Choroid plexus epithelial cell (primary cell): Measurements from ENCODE around the gene OXER1.

Experiments used
- DNase-seq: peaks from one replicate; pipeline ENCODE4 v3.0.0-alpha.2; 2010; ENCODE audit warnings: low read depth
- H3K4me3 ChIP-seq: 2 replicates; pipeline ENCODE4 v1.5.1; 2011; ENCODE audit warnings: low read depth, mild to moderate bottlenecking, control low read depth, low read length, moderate library complexity
- CTCF ChIP-seq: conservative IDR thresholded peaks from 2 replicates; pipeline ENCODE4 v1.5.1; 2011; ENCODE audit warnings: low read depth, mild to moderate bottlenecking, control low read depth, inconsistent platforms, low read length, moderate library complexity

The OXER1 gene

GRCh38 chr2:42794271-42795046, 30.5 kb upstream of the OXER1 start:
- DNase-seq: peak; percentile 54
- H3K4me3 ChIP-seq: no peak overlapping the region
- TF ChIP-seq CTCF: peak; percentile 65

DNA sequence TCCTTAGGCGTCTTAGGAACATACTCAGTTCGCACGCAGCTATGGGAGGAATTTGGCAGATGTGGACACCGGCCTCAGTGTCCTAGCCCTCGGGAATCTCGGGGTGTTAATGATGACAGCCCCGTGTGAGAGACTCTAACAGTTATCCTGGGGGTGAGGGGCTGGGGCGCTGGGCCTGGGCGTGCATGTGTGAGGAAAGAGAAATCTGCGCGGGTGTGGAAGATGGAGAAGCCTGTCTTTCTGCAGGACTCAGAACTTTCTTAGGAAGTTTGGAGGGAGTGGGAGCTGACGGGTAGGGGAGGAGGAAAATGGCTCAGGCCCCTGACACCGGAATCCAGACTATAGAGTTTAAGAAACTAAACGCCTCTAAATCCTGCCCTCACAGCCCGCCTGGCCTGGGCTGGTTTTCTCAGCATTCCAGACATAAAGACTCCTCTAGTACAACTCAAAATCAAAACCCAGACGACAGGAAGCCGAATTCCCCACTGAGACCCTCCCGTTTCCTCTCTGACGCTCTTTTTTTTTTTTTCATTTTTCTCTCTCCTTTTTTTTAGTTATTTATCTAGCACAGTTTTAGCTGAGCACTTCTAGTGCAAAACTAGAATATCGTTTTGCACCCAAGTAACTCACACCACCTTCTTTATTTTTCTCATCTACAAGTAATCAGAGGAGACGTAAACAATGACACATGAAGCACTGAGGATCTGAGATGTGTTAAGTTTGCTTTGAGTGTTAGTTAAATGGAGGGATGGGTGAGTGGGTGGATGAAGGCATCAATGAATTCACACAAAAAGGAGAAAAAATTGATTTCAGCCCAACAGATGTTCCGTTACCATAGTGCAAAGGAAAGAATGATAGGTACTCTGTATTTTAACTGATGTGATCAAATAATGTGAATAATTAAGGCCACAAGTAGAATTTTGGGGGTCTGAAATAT, 29.7 kb upstream of the OXER1 start:
- peak overlapping the region; percentile 46 for H3K4me3 ChIP-seq
- DNase-seq: no peak
- no peak for TF ChIP-seq CTCF

DNA sequence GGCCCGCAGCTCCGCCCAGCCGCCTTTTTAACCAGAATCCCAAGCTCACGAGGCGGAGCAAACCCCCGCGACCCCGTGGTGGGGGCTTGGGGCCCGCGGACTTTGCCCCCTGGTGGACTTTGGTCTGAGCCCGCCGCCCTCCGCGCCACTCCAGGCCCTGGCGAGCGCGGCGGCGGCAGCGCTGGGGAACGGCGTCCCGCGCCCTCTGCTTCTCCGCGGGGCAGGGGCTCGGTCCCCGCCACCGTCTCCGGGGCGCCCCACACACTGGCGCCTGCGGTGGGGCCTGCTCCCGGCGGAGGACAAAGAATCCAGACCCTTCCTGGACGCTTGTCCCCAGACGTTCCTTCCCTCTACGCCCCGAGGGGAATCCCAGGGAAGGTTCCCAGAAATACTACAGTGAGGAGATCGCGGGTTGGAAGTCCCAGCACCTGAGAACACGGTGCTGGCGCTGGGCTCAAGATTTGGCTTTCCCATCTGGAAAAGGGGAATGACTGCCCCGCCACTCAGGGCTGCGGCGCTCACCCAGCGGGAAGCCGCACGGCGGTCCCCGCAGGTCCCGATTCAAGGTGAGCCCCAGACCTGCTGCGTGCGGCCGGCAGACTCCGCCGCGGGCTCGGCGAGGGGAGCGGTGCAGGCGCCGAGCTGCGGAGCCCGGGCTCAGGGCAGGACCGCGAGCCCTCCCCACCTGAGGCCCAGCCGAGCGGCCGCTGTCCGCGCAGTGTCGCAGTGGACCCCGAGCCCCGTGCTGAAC, 28.8 kb upstream of the OXER1 start, which contains the start of gene HAAO:
Gene HAAO, minus strand, starts transcription at position 1 of the 751 bp plus-strand sequence. CDS start 47 bp downstream, outside the sequence.
- DNase-seq: no peak
- no peak for TF ChIP-seq CTCF
- peak within 1 kb of the TSS; percentile 46 for H3K4me3 ChIP-seq

DNA sequence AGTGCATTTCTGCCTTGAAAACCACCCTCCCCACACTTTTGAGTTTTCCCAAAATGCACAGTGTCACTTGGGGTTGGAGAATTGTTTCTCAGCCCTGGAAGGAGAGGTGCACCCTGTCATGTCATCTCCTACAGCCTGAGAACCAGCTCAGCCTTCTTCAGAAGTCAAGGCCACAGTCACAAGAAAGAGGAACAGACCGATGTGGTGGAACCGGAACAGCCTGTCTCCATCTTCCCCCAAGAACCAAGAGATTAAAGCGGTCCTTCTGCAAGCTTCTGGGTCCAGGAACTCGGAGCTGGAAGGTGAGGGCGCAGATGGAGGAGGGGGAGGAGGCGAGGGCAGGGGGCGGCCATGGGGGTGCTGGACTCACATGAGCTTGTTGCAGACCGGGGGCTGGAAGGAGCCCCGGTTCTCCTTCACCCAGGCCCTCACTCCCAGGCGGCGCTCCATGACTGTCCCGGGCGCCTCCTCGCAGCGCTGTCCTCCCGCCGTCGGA, 28.2 kb upstream of the OXER1 start:
- DNase-seq: no peak
- peak overlapping the region; percentile 46 for H3K4me3 ChIP-seq
- TF ChIP-seq CTCF: no peak

DNA sequence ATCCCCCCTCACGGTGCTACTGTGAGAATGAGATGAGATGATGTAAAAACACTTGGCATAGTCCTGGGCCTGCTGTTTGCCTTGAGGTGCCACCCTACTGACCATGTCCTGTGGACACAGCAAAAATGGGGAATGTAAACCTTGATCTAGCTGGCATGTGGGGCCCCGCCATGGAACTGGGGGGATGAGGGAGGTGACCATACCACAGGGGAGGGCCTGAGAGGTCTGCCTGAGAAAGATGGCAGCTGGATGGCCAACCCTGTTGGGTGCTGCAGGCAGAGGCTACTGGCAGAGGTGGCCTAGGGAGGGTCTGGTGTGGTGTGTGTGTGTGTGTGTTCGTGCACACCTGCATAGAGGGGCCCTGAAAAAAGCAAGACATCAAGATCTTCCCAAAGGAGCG, 27.7 kb upstream of the OXER1 start:
- no peak overlapping the region for H3K4me3 ChIP-seq
- TF ChIP-seq CTCF: no peak
- no peak for DNase-seq

DNA sequence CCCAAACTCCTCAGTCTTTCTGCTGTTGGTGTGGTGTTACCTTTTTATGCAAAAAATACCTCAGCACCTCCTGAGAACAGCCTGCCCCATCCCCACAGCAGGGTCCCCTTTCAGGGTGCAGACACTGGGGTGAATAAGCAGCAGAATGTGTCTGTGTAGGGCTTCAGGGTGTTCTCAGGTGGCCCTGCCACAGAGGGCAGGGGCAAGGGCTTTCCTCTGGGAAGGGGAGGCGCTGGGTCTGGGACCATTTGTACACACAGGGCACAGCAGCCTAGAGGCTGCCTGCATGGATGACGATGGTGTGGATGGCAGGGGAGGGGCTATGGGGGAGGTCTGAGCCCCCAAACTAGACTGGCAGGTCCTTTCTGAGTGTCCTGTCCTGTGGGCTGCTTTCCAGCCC, 25.8 kb upstream of the OXER1 start:
- no peak for TF ChIP-seq CTCF
- H3K4me3 ChIP-seq: no peak overlapping the region
- DNase-seq: no peak
